A673 (cell line): ENCODE results near the gene MIGA2.

Experiments
- CTCF ChIP-seq: fragments of 300-800, 200-600 bp; sonication (generic); conservative IDR thresholded peaks from 2 replicates; pipeline ENCODE4 v1.5.1; 2017; ENCODE audit warnings: low read depth, mild to moderate bottlenecking, antibody characterized with exemption, low read length, moderate library complexity, mixed read lengths
- EZH2 ChIP-seq: fragments of 200-600 bp; sonication (generic); IDR thresholded peaks from 2 replicates; pipeline ENCODE4 v1.6.1; 2017; ENCODE audit warnings: borderline replicate concordance, low read depth, mild to moderate bottlenecking, mixed read lengths, antibody characterized with exemption, low read length; ENCODE audit not compliant: poor library complexity, severe bottlenecking

GRCh38 chr9:129108083-129108804 is 71.8 kb downstream of the MIGA2 start:
- TF ChIP-seq EZH2 (no peak), CTCF (no peak)
